Neural progenitor cell (in vitro differentiated cells): Measurements from ENCODE around the gene SSR2. TPM values are rescaled to one million over a fixed set of nuclear protein-coding genes. Genes with fewer than 3 reads are reported as not detected.

Experiments used
- DNase-seq: peaks from one replicate; pipeline ENCODE4 v3.0.0-alpha.2; 2016; ENCODE audit warnings: low spot score
- H2AFZ ChIP-seq: fragments of 200-600 bp; sonication (generic); replicated peaks from 2 replicates; pipeline ENCODE4 v1.6.1; 2016; ENCODE audit warnings: antibody characterized with exemption
- H3F3A ChIP-seq: fragments of 200-600 bp; sonication (generic); 2 replicates; pipeline ENCODE4 v1.6.1; 2016; ENCODE audit warnings: antibody characterized with exemption, low read depth
- H3K27ac ChIP-seq: fragments of 200-600 bp; sonication (generic); 2 replicates; pipeline ENCODE4 v1.5.1; 2016; ENCODE audit warnings: mild to moderate bottlenecking
- H3K27me3 ChIP-seq: fragments of 200-600 bp; sonication (generic); 2 replicates; pipeline ENCODE4 v1.6.1; 2016; ENCODE audit warnings: mild to moderate bottlenecking, moderate library complexity
- H3K36me3 ChIP-seq: fragments of 200-600 bp; sonication (generic); 2 replicates; pipeline ENCODE4 v1.5.1; 2016
- H3K4me1 ChIP-seq: fragments of 200-600 bp; sonication (generic); 2 replicates; pipeline ENCODE4 v1.6.1; 2016; ENCODE audit warnings: mixed run types
- H3K4me2 ChIP-seq: fragments of 200-600 bp; sonication (generic); 2 replicates; pipeline ENCODE4 v1.6.1; 2016
- H3K4me3 ChIP-seq: fragments of 200-600 bp; sonication (generic); 2 replicates; pipeline ENCODE4 v1.5.1; 2016
- H3K79me2 ChIP-seq: fragments of 200-600 bp; sonication (generic); 2 replicates; pipeline ENCODE4 v1.6.1; 2016; ENCODE audit warnings: low read depth
- H3K9ac ChIP-seq: fragments of 200-600 bp; sonication (generic); 2 replicates; pipeline ENCODE4 v1.6.1; 2016
- H3K9me3 ChIP-seq: fragments of 200-600 bp; sonication (generic); 2 replicates; pipeline ENCODE4 v1.5.1; 2016; ENCODE audit warnings: low read depth
- H4K20me1 ChIP-seq: fragments of 200-600 bp; sonication (generic); 2 replicates; pipeline ENCODE4 v1.6.1; 2016; ENCODE audit warnings: low read depth
- H3K27ac Mint-ChIP-seq: 3 replicates; pipeline ENCODE4 v1.8.0; 2021; ENCODE audit warnings: mixed read lengths
- H3K27me3 Mint-ChIP-seq: 2 replicates; pipeline ENCODE4 v1.8.0; 2022; ENCODE audit warnings: low read depth, mild to moderate bottlenecking, inconsistent platforms, moderate library complexity, mixed read lengths; ENCODE audit not compliant: insufficient read depth
- H3K36me3 Mint-ChIP-seq: 3 replicates; pipeline ENCODE4 v1.8.0; 2021; ENCODE audit warnings: mixed read lengths
- H3K4me1 Mint-ChIP-seq: 3 replicates; pipeline ENCODE4 v1.8.0; 2021; ENCODE audit warnings: mixed read lengths
- H3K4me3 Mint-ChIP-seq: 3 replicates; pipeline ENCODE4 v1.8.0; 2021; ENCODE audit warnings: mild to moderate bottlenecking, moderate library complexity, mixed read lengths
- H3K9me3 Mint-ChIP-seq: 3 replicates; pipeline ENCODE4 v1.8.0; 2020; ENCODE audit warnings: mixed read lengths
- CTCF ChIP-seq: fragments of 200-600 bp; sonication (generic); IDR thresholded peaks from 2 replicates; pipeline ENCODE4 v1.5.1; 2017; ENCODE audit warnings: antibody characterized with exemption, mild to moderate bottlenecking
- EZH2 ChIP-seq: fragments of 200-600 bp; sonication (generic); IDR thresholded peaks from 2 replicates; pipeline ENCODE4 v1.6.1; 2017; ENCODE audit warnings: antibody characterized with exemption, mild to moderate bottlenecking, moderate library complexity
- EZH2phosphoT487 ChIP-seq: fragments of 200-600 bp; sonication (generic); IDR thresholded peaks from 2 replicates; pipeline ENCODE4 v1.6.1; 2017; ENCODE audit warnings: antibody characterized with exemption
- total RNA-seq: library from RNA; depleted of rRNA; stranded (reverse); fragments of >200 nt; gene quantifications from 2 replicates; pipeline ENCODE4 v1.2.3, GENCODE V29; 2015; ENCODE audit warnings: low replicate concordance

SSR2 gene
- total RNA-seq, 1 donor from 2014 or later: 293 TPM

GRCh38 chr1:155964193-155964592, 56.6 kb downstream of the SSR2 start:
- Histone ChIP-seq H3K9ac (no peak overlapping the region), H3K4me1 (peaks cover 20% of the 10 kb centered on the region), H3F3A (no peaks in the 10 kb centered on the region), H3K9me3 (no peaks in the 10 kb centered on the region), H2AFZ (no peak overlapping the region), H3K36me3 (no peaks in the 10 kb centered on the region), H3K79me2 (peaks cover 36% of the 10 kb centered on the region), H3K4me3 (no peak overlapping the region), H3K27ac (no peak overlapping the region), H3K4me2 (no peak overlapping the region), H3K27me3 (no peaks in the 10 kb centered on the region), H4K20me1 (peaks cover 48% of the 10 kb centered on the region)
- no peak for DNase-seq
- peaks cover 22% of the 10 kb centered on the region for H3K4me1 Mint-ChIP-seq
- no peak overlapping the region for H3K4me3 Mint-ChIP-seq
- no peak overlapping the region for H3K27ac Mint-ChIP-seq
- H3K27me3 Mint-ChIP-seq: peaks cover 6% of the 10 kb centered on the region
- peaks cover 32% of the 10 kb centered on the region for H3K36me3 Mint-ChIP-seq
- no peak for TF ChIP-seq CTCF
- no peak for TF ChIP-seq EZH2
- no peak for TF ChIP-seq EZH2phosphoT487
- no peaks in the 10 kb centered on the region for H3K9me3 Mint-ChIP-seq

GRCh38 chr1:155962599-155963211, 58.0 kb downstream of the SSR2 start:
- Histone ChIP-seq H3K9me3 (no peaks in the 10 kb centered on the region), H3K27ac (no peak overlapping the region), H3K79me2 (peaks cover 21% of the 10 kb centered on the region), H3K36me3 (no peaks in the 10 kb centered on the region), H3K4me3 (no peak overlapping the region), H3F3A (no peaks in the 10 kb centered on the region), H4K20me1 (peaks cover 33% of the 10 kb centered on the region), H2AFZ (no peak overlapping the region), H3K4me1 (peaks cover 5% of the 10 kb centered on the region), H3K4me2 (no peak overlapping the region), H3K27me3 (no peaks in the 10 kb centered on the region), H3K9ac (no peak overlapping the region)
- Mint-ChIP-seq H3K27ac (no peak overlapping the region), H3K9me3 (no peaks in the 10 kb centered on the region), H3K36me3 (peaks cover 27% of the 10 kb centered on the region), H3K4me3 (no peak overlapping the region), H3K27me3 (peaks cover 3% of the 10 kb centered on the region), H3K4me1 (peaks cover 7% of the 10 kb centered on the region)
- DNase-seq: no peak
- TF ChIP-seq EZH2: no peak
- TF ChIP-seq CTCF: no peak
- no peak for TF ChIP-seq EZH2phosphoT487

- Histone ChIP-seq H3K9ac (no peak overlapping the region), H3K4me3 (no peak overlapping the region), H3K4me1 (no peaks in the 10 kb centered on the region), H3K79me2 (peaks cover 13% of the 10 kb centered on the region), H3K4me2 (no peak overlapping the region), H2AFZ (no peak overlapping the region), H3K9me3 (no peaks in the 10 kb centered on the region), H3K27ac (no peak overlapping the region), H3K36me3 (no peaks in the 10 kb centered on the region), H3F3A (no peaks in the 10 kb centered on the region), H4K20me1 (peaks cover 25% of the 10 kb centered on the region), H3K27me3 (no peaks in the 10 kb centered on the region)
- Mint-ChIP-seq H3K4me1 (peaks cover 1% of the 10 kb centered on the region), H3K36me3 (peaks cover 29% of the 10 kb centered on the region), H3K4me3 (no peak overlapping the region), H3K9me3 (no peaks in the 10 kb centered on the region), H3K27me3 (peaks cover 2% of the 10 kb centered on the region), H3K27ac (peak overlapping the region; percentile 21)
- DNase-seq: no peak
- TF ChIP-seq EZH2phosphoT487 (no peak), EZH2 (no peak), CTCF (no peak)
Measured at GRCh38 chr1:155961937-155962336, 58.8 kb downstream of the SSR2 start.
